IPS-18c (cell line): ENCODE data around the gene STK32C.

Source experiments
- H3K4me3 ChIP-seq: 2 replicates; pipeline ENCODE4 v1.7.0; 2013; ENCODE audit warnings: low read depth, mild to moderate bottlenecking, low read length, moderate library complexity; ENCODE audit not compliant: insufficient read depth
- H3K9me3 ChIP-seq: one replicate; pipeline ENCODE4 v1.6.1; 2013; ENCODE audit warnings: mild to moderate bottlenecking, low read length, moderate library complexity; ENCODE audit not compliant: control insufficient read depth, insufficient read depth

STK32C gene

GRCh38 chr10:132237396-132237795, 70.4 kb downstream of the STK32C start:
- Histone ChIP-seq H3K9me3 (no peaks in the 10 kb centered on the region), H3K4me3 (no peak overlapping the region)

GRCh38 chr10:132236881-132237280, 70.9 kb downstream of the STK32C start:
- H3K9me3 ChIP-seq = no peaks in the 10 kb centered on the region
- no peak overlapping the region for H3K4me3 ChIP-seq

- no peaks in the 10 kb centered on the region for H3K9me3 ChIP-seq
- no peak overlapping the region for H3K4me3 ChIP-seq
These were observed 71.6 kb downstream of the STK32C start for GRCh38 chr10:132236161-132236560.

GRCh38 chr10:132234860-132235259, 72.9 kb downstream of the STK32C start:
- Histone ChIP-seq H3K4me3 (no peak overlapping the region), H3K9me3 (no peaks in the 10 kb centered on the region)

- no peak overlapping the region for H3K4me3 ChIP-seq
- no peaks in the 10 kb centered on the region for H3K9me3 ChIP-seq
These were observed 74.2 kb downstream of the STK32C start for GRCh38 chr10:132233501-132234085.

- no peaks in the 10 kb centered on the region for H3K9me3 ChIP-seq
- H3K4me3 ChIP-seq = no peak overlapping the region
These were observed 74.8 kb downstream of the STK32C start for GRCh38 chr10:132232981-132233380.

- Histone ChIP-seq H3K9me3 (no peaks in the 10 kb centered on the region), H3K4me3 (no peak overlapping the region)
These were observed 75.5 kb downstream of the STK32C start for GRCh38 chr10:132232023-132232951.

GRCh38 chr10:132231656-132232022, 76.1 kb downstream of the STK32C start:
- Histone ChIP-seq H3K9me3 (no peaks in the 10 kb centered on the region), H3K4me3 (no peak overlapping the region)

GRCh38 chr10:132230557-132231210, 77.1 kb downstream of the STK32C start:
- Histone ChIP-seq H3K4me3 (no peak overlapping the region), H3K9me3 (no peaks in the 10 kb centered on the region)

- Histone ChIP-seq H3K4me3 (no peak overlapping the region), H3K9me3 (no peaks in the 10 kb centered on the region)
These were observed 77.8 kb downstream of the STK32C start for GRCh38 chr10:132229834-132230556.

- Histone ChIP-seq H3K9me3 (no peaks in the 10 kb centered on the region), H3K4me3 (no peak overlapping the region)
These were observed 78.7 kb downstream of the STK32C start for GRCh38 chr10:132229096-132229495.

GRCh38 chr10:132228616-132229015, 79.1 kb downstream of the STK32C start:
- H3K9me3 ChIP-seq = no peaks in the 10 kb centered on the region
- no peak overlapping the region for H3K4me3 ChIP-seq

GRCh38 chr10:132227851-132228390, 79.8 kb downstream of the STK32C start:
- no peaks in the 10 kb centered on the region for H3K9me3 ChIP-seq

GRCh38 chr10:132226586-132227405, 81.0 kb downstream of the STK32C start:
- Histone ChIP-seq H3K4me3 (no peak overlapping the region), H3K9me3 (no peaks in the 10 kb centered on the region)

More at GRCh38 chr10:132227851-132228390, 79.8 kb downstream of the STK32C start:
- no peak overlapping the region for H3K4me3 ChIP-seq

GRCh38 chr10:132225849-132226205, 81.9 kb downstream of the STK32C start:
- no peaks in the 10 kb centered on the region for H3K9me3 ChIP-seq

GRCh38 chr10:132225073-132225848, 82.5 kb downstream of the STK32C start:
- no peaks in the 10 kb centered on the region for H3K9me3 ChIP-seq
- no peak overlapping the region for H3K4me3 ChIP-seq

More at GRCh38 chr10:132225849-132226205, 81.9 kb downstream of the STK32C start:
- no peak overlapping the region for H3K4me3 ChIP-seq
